ENCODE results near the gene DGKI. TPM values are rescaled to one million over a fixed set of nuclear protein-coding genes. Genes with fewer than 3 reads are reported as not detected.

The DGKI gene
- total RNA-seq, 1 donor from 2014 or later = 3.3 TPM

- no peak for DNase-seq (ENCODE audit: low spot score)
Measured at GRCh38 chr7:137411446-137411845, 435.3 kb downstream of the DGKI start.

GRCh38 chr7:137408126-137408525 is 438.6 kb downstream of the DGKI start:
- DNase-seq (ENCODE audit: low spot score) = no peak

- DNase-seq (ENCODE audit: low spot score) = no peak
Measured at GRCh38 chr7:137407078-137407477, 439.7 kb downstream of the DGKI start.

DNA sequence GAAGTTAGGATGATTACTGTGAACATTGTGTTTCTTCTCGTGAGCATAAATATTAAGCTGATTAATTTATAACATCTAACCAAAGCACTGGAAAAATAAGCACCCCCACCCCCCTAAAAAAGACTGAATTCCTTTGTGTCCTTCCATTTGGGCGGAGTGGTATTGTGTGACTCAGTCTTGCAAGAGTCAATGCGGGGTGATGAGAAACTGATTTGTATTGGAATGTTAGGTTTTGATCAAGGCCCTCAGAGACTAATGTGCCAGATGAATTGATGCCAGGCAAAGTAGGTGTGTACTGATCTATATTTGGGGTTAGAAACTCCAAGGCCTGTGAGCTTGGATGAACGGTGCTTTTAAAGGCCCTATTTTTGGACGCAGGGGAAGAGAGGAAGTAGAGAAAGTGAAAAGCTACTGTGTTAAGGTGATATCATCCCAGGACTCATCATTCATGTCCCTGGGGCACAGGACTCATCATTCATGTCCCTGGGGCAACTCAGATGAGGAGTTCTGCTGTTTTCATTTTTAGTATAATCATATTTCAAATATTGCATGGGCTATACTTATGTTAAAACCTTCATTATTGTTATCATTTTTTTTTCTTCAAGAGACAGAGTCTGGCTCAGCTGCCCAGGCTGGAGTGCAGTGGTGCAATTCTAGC is 442.0 kb downstream of the DGKI start:
- DNase-seq (ENCODE audit: low spot score) = no peak

GRCh38 chr7:137403353-137403695 is 443.4 kb downstream of the DGKI start:
- no peak for DNase-seq (ENCODE audit: low spot score)

DNA sequence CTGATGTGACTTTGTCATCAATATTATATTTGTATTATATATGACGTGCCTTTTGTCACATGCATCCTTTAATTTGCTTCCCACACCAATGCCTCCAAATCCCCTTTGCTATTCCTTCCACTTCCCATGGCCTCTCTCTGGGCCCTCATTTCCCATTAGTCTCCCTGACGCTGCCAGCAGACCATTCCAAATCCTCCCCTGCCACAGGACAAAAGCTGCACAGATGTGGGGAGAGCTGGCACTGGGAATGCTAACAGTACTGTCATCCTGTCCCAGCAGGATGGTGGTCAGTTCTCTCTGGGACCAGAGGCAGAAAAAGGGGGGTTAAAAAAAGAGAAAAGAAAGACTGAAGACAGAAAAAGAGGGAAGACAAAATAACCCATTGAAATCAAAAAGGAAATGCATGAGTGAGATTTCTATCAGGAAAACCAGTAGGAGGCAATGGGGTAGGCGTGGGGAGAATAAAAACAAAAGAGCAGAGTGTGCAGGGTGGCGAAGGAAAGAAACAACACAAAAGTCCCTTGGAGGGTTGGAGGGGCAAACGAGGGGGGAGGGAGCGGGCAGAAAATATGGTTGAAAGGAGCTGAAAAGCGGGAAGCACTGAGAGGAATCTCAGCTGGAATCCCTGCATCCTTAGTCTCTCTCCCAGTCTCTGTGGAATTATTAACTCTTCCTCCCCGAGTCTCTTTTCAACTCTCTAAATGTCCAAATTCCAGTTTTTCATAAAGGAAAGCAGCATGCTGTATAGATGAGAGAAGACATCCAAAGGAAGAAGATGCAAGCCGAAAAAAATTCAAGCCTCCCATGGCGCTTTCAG is 444.0 kb downstream of the DGKI start:
- DNase-seq (ENCODE audit: low spot score) = no peak

GRCh38 chr7:137399827-137400823 is 446.6 kb downstream of the DGKI start:
- DNase-seq (ENCODE audit: low spot score) = no peak

DNA sequence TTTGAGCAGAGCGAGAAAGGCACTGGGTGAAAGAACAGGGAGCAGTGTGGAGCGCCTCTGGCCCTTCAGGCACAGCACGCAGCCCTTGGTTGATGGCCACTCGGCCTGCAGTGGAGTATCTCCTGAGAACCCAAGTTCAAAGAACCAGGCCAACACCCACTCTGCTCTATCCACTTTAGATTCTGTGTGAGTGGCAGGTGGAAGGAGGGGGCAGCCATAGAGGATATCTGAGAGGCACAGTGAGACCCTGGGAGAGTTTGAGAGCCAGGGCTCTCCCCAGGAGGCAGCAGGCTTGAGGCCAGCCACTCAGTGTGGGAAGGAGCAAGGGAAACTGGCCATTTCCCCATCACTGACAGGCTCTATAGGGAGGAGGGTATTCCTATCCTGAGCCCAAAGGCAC is 450.7 kb downstream of the DGKI start:
- DNase-seq (ENCODE audit: low spot score) = no peak

DNA sequence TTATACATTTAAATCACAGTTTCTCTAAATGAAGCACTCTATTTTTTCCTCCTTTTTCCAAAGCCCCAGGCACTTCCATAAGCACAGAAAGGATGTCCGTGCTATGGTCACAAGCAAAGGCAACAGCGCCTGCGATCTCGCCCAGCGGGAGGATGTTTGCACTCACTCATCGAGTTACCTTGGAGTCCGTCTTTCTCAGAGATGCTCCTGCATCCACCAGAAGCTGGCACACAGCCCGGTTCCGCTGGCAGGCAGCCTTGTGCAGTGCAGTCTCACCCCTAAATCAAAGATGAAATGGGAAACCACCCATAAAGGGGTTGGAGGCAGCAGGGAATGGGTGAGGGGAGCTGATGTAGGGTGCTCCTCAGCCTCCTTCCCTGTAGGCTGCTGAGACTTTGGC is 451.4 kb downstream of the DGKI start:
- no peak for DNase-seq (ENCODE audit: low spot score)

DNA sequence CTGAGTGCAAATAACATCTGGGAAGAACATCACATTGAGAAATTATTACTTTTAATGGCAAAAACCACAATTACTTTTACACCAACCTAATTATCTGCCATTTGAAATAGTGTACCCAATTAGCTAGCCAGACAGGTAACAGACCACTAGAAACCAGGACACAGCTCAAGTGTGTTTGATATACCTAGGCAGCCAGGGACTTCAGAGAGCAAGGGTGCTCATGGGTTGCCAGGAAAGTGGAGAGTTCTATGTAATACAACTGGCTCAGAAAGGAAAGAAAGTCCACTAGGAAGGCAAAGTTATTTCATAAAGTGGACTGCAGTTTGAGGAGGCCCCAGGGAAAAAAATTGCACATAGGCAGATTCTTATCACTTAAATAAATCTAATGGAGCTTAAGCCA is 453.2 kb downstream of the DGKI start:
- DNase-seq (ENCODE audit: low spot score) = no peak

DNA sequence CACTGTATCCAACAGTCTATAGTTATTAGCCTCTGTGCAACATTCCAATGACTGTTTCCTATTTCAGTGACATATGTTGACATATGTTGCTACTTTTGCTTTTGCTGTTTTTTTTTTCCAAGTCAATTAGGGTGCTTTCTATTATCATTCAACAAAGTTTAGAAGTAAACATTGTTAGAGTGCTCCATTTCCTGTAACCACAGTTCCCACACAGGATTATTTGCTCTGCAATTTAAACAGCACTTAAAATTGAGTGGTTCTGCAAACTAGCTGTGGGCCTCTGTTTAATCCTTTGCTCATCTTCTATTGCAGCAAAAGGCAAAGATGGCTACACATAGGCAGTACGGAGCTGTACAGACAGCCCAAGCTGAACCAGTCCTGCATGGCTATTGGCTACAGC is 456.7 kb downstream of the DGKI start:
- no peak for DNase-seq (ENCODE audit: low spot score)

DNA sequence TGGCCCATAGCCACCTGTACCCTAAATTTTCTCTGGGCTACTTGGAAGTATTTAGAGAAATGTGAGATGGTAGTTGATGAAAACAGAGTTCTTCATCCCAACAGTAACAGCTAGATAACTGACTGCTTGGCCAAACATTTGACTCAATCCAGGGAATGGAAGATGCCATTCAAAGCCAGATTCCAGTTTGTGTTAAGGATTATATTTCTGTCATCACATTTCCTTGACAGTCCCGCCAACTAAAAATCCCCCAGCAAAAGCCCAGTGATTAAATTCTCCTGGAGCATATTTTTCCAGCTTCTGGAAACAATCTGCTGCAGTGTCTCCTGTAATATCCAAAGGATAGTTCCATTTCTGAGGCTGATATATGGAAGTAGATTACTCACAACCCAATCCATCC is 457.9 kb downstream of the DGKI start:
- DNase-seq (ENCODE audit: low spot score) = no peak

GRCh38 chr7:137386966-137387365 is 459.8 kb downstream of the DGKI start:
- no peak for DNase-seq (ENCODE audit: low spot score)

GRCh38 chr7:137381045-137381444 is 465.7 kb downstream of the DGKI start:
- no peak for DNase-seq (ENCODE audit: low spot score)

GRCh38 chr7:137373507-137373906 is 473.3 kb downstream of the DGKI start:
- DNase-seq (ENCODE audit: low spot score) = no peak

- no peak for DNase-seq (ENCODE audit: low spot score)
Measured at GRCh38 chr7:137371616-137372015, 475.2 kb downstream of the DGKI start.

- no peak for DNase-seq (ENCODE audit: low spot score)
Measured at GRCh38 chr7:137366995-137367394, 479.8 kb downstream of the DGKI start.

DNA sequence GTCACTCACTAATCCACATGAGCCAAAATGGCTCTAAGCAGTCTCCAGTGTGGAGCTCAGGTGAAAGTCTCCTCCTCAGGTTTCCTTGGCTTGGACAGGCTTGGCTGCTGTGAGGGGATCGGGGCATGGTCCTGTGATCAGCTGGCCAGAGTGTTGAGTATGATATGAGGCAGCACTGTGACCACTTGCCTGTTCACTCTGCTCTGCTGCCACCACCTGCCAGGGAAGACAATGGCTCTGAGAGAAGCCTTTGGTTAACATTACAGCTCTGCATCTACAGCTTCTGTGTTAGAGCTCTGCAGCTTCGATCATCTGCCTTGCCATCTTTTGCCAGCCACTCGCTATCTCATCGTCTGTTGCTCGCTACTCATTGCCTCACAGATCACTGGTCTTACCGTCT is 483.1 kb downstream of the DGKI start:
- DNase-seq (ENCODE audit: low spot score) = no peak

GRCh38 chr7:137360087-137360679 is 486.6 kb downstream of the DGKI start:
- no peak for DNase-seq (ENCODE audit: low spot score)

GRCh38 chr7:137354961-137355360 is 491.8 kb downstream of the DGKI start:
- DNase-seq (ENCODE audit: low spot score) = no peak

- no peak for DNase-seq (ENCODE audit: low spot score)
Measured at GRCh38 chr7:137354396-137354795, 492.4 kb downstream of the DGKI start.

GRCh38 chr7:137351941-137352340 is 494.8 kb downstream of the DGKI start:
- DNase-seq (ENCODE audit: low spot score) = no peak
